SK-N-MC (cell line): Measurements from ENCODE around the gene CENPU.

Source experiments
- EZH2 ChIP-seq: fragments of 200-600 bp; sonication (generic); IDR thresholded peaks from one replicate; pipeline ENCODE4 v1.6.1; 2017; ENCODE audit warnings: antibody characterized with exemption
- FOXP2 ChIP-seq: optimal IDR thresholded peaks from 2 replicates; pipeline ENCODE3; 2011; ENCODE audit warnings: mild to moderate bottlenecking, moderate library complexity; ENCODE audit not compliant: insufficient read depth; ENCODE audit errors: extremely low read length, control extremely low read depth
- POLR2AphosphoS5 ChIP-seq: IDR thresholded peaks from 2 replicates; pipeline ENCODE4 v1.6.1; 2012; ENCODE audit warnings: mild to moderate bottlenecking, low read depth, low read length, borderline replicate concordance

- TF ChIP-seq EZH2 (no peak), POLR2AphosphoS5 (no peak), FOXP2 (no peak)
These were observed 23.9 kb upstream of the CENPU start for GRCh38 chr4:184757810-184758209.
